EH (cell line): ENCODE measurements around the gene KCTD20.
A peak's percentile ranks its signal among the peaks of the same experiment; 100 is the strongest.

ENCODE experiments used
- DNase-seq: peaks from one replicate; pipeline ENCODE4 v3.0.0-alpha.2; 2015; ENCODE audit warnings: low read depth

The KCTD20 gene

DNA sequence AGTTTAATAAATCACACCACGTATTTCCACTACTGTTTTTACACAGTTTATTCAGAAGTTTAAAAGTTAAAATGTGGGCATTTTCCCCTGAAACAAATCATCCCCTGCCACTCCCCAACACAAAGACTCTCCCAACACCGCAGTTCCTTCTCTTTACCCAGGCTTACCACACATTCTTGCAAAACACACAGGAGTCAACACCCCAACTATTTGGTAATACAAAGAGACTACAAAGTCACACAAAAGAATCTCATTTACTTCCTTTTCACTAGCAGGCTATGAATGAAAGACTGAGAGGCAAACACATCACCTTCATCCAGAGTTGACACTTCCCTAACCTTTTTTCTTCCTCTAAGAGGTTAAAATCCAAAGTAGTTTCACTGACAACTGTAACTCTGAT lies 51.1 kb downstream of the KCTD20 start:
- peak; percentile 18 for DNase-seq

DNA sequence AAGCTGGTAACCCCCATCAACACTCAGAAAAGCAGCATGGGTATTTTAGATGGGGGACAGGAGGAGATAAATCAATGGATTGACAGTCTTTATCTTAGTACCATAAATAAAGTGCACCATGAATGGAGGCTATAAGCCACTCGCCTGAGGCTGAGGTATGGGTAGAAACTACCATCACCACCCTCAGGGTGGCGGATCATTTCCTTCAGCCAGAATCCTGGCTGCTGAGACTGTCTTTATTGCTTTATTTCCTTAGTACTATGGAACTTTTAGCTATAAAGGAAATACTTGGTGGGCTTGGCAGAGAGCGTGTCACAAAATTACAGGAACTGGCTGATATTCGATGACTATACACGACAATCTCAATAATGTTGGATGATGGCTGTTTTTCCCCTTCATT lies 52.3 kb downstream of the KCTD20 start:
- DNase-seq, result no peak

DNA sequence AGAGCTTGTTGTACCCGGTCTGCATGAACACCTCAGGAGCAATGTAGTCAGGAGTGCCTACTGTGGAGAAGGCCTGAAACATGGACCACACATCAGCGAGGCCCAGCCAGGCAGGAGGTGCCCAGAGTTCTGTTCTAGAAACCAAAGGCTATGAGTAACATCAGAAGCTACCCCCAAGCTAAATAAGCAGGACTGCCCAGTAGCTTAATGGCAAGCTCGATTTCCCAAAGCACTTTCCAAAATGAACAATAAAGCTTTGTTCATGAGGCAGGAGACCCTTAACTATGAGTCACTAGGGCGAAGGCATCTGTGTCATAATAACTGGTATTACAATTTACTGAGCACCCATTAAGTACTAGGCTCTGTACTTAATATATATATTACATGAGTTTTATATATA lies 57.1 kb downstream of the KCTD20 start:
- DNase-seq, result no peak

DNA sequence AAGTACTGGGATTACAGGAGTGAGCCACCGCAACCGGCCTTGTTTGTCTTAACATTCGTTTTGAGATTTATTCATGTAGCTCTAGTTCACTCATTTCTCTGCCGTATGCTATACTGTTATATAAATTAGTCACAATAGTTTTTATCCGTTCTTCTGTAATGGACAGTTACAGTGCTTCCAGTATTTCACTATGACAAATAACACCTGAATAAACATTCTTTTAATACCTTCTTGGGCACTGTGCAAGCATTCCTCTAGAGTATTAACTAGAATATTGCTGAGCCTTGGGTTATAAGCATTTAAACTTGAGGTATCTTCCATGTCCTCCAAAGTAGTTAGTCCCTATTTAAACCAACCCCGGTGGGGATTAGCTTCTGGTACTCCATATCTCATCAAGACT lies 58.9 kb downstream of the KCTD20 start:
- no peak for DNase-seq

DNA sequence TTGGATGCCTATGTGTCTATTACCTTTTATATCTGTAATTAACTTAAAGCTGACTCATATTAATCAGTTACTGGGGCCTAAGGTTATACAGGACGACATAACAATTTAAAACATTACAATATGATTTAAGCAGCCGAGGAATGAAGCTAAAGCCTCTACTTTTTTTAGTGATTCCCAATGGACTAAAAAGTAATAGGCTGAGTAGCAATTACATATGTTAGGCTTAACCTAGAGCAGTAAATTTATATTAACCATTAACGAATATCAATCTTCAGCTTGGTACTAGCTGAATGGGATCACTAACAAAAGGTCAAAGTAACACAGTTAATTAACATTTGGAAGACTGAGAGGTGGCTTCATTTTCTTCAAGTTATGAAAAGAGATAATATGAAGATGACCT lies 61.4 kb downstream of the KCTD20 start:
- no peak for DNase-seq

DNA sequence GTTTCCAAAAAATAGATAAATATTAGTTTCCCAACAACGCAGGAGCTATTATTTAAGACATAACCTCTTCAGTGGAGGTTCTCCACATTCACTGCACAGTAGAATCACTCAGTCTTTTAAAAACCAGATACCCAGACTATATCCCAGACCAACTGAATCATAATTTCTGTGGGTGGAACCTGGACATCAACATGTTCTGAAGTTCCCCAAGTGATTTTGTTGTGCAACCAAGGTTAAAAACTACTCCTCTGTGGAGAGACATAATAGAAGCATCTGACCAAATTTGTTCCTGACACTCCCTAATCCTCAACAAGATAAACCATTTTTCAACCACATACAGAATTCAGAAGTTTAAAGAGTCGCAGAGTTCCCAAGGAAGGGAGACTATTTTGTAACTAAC lies 62.2 kb downstream of the KCTD20 start:
- no peak for DNase-seq

DNA sequence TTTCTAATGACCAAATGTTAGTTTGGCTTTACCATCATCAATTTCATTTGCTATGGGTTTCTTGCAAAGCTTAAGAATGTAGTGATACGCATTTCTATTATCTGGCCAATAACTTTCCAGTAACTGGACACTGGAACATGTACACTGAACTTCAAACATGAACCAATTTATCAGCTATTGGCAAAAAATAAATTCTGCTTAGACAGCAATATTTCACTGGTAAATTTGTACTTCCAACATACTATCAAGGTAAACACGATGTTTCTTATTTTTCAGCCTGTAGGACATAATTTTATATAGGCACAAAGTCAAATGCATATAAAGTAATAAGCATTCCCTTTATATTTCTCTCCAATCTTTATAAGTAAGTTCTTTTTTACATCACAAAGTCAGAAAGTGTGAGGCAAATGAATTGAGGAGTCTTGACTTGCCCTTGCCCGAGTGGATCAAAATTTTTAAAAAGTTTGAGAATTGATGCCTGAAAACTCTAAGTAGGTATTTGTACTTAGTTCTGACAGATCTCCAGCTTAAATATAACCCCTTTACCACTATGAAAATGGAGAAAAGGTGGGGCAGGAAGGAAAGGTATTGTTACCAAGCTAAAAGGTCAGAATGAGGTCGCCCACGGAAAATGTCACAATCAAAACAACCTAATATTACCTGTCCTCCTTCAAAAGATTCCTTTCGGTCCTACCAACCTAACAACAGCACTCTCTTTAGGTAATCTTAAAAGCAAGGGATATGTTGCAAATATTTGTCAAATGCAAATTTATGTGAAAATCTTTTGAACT lies 63.1 kb downstream of the KCTD20 start:
- no peak for DNase-seq

DNA sequence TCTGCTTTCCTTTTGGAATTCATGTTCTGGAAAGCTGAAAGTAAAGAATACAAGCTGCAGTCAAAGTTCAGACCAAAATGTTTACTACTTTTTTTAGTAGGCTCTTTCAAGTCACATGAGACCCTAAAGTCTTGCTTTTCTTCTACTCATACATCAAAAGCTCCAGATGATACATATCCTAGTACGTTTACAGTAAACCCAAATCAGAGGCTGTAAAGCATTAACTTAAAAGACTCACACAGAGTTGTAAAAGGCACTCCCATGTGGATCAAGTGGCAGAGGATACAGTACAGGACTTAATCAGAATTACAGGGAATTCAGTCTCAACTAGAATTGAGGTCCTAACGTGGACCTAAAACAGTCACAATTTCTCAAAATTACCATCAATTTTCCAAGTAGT lies 63.8 kb downstream of the KCTD20 start:
- DNase-seq, result no peak

DNA sequence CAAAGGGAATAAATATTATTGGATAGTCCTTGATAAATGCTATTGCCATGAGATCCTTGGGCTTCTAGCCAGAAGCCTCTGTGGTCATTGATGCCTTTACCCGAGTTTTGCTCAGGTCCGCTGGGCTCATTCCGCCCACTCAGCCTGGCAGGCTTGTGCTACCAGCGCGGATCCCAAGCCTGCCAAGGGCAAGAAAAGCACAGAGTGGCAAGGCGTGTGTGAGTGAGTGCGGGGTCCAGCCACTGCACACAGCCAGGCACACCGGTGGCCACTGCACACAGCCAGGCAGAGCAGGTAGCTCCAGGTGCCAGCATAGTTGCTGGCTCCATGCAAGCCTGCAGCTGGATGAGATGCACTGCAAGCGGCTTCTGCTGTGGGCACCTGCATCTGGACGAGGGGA lies 65.7 kb downstream of the KCTD20 start:
- no peak for DNase-seq

DNA sequence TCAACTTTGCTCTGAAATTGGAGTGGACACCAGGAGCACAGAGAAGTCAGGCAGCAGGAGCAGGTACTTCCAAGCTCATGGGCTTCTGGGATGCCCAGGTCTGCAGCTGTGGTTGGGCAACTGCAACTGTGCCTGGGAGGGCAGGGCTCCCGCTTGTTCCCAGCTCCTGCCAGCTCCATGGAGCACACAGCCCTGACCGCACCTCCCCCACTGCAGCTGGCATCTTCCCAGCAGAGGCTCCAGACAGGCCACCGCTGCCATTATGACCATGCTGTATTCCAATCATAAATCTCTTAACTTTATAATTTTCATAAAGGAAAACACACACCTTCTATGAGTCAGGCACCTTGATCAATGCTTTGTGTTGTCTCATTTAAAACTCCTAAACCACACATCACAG lies 67.6 kb downstream of the KCTD20 start:
- no peak for DNase-seq

DNA sequence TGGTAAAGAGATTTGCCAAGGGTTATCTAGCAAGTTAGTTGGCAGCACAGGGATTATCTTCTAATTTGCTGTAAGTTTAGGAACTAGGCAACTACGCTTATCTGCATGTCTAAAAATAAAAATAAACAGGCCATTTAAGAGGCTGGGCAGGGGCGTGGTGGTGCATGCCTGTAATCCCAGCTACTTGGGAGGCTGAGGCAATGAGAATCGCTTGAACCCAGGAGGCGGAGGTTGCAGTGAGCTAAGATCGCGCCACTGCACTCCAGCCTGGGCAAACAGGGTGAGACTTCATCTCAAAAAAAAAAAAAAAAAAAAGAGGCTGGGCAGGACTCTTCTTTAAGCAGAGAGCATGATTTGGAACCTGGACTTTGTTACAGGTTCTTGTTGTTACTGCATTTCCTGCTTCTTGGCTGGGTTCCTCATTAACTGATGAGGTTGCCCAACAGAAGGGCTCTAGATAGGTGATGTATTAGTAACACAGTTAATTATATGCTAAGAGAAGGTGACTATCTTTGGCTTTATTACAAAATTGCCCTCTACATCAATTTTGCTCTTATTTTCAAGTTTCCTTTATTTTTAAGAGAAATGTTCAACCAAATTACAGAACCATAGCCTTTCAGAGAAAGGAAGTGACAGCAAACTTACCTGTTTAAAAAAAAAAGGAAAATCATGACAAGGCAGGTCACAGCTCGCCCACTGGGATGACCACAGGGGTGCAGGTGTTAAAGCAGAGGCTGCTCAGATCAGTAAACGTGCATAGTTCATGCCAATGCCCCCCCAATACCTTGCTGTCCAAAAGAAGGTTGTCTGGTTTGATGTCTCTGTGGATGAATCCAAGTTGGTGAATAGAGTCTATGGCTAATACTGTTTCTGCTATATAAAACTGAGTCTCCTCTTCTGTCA lies 72.0 kb downstream of the KCTD20 start:
- DNase-seq, result no peak

DNA sequence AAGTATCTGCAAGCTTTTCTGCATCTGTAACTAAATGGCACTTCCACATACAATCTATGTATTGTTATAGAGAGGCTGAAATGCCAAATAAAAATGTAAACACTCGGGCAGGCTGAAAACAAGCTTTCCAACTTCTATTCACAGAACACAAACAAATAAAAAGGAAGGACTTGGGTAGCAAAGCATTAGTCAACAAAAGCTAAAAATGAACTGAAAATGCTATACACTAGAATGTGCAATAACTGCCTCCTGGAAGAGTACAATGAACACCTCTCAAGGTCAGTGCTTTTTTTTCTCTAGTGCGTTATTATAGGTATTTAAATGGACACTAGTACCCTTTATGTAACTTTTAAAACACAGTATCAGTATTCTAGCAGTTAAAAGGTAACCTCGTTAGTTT lies 73.0 kb downstream of the KCTD20 start:
- DNase-seq, result no peak

DNA sequence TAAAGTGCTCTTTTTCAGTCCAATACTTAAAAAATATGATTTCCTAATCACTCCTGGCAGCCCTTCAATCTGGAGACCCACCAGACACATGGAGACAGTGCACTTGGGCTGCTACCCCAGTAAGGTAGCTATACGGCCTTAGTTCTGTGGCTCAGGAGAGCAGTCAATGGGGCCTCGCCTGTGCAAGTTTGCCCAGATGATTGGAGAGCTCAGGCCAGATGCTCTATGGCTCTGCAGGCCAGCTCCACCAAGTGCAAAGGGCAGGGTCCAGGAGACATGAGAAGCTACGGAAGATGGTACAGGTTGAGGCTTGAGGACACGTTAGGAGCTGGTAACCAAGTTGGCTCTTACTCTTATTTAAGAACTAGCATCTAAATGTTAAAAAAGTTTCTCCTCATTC lies 73.8 kb downstream of the KCTD20 start:
- no peak for DNase-seq

DNA sequence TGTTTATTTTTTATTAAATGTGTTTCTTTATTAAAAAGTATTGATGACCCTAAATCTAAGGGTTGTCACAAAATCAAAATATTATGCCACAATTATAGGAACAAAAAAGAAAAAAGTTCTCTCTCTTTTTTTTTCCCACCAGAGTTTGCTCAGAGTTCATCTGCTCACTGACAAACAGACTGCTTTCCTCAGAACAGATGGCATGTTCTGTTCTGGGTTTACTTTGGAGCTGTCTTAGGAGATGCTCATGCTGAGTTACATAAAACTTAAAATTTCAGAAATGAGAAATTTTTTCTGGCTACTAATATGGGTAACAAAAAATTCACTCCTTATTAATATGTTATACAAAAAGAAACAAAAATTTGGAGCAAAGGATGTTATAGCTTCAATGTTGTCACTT lies 74.2 kb downstream of the KCTD20 start:
- no peak for DNase-seq

DNA sequence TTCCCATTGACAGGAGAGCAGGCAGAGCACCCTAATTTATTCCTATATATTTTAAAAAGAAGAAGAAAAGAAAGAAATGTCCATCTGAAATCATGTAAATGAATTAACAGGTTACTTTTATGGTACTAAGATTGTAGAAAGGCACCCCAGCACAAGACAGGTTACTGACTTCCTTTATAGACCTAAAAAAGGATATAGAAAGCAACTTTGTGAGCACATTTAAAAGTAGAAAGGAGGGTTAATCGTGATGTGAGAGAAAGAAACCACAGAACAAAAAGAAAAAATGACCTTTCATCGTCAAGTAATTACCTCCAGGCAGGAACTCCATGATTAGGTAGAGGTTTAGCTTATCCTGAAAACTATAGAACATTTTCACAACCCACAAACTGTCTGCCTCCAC lies 74.6 kb downstream of the KCTD20 start:
- DNase-seq, result no peak

DNA sequence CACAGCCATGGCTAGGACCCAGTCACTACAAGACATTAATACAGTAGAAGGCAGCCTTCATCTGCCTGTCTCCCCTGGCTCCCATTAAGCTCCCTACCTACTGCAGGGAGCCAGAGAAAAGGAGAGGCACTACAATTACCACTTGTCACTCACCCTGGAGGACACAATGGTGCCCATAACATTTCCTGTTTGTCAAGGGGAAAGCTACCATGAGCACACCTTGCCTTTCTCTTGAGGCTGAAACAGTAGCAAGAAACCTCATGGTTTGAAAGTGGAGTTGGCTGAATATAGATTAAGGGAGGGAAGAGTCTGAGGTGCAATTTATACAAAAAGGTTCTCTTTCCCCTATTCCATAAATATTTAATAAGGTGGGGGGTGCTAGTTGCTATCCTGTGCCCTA lies 76.6 kb downstream of the KCTD20 start:
- DNase-seq, result no peak

DNA sequence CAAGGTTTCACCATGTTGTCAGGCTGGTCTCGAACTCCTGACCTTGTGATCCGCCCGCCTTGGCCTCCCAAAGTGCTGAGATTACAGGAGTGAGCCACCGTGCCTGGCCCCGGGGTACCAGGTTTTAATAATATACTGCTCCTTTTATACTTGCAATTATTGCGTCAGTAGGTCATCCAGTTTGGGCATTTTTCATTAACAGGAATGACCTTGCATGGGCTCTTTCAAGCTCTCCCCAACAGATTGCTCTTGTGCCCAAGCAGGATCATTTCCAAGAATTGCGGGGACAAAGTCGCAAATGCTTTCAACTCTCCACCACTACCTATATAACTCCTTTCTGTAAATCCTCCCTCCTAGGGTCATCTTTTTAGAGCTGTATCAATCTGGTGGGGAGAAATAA lies 80.7 kb downstream of the KCTD20 start:
- no peak for DNase-seq

DNA sequence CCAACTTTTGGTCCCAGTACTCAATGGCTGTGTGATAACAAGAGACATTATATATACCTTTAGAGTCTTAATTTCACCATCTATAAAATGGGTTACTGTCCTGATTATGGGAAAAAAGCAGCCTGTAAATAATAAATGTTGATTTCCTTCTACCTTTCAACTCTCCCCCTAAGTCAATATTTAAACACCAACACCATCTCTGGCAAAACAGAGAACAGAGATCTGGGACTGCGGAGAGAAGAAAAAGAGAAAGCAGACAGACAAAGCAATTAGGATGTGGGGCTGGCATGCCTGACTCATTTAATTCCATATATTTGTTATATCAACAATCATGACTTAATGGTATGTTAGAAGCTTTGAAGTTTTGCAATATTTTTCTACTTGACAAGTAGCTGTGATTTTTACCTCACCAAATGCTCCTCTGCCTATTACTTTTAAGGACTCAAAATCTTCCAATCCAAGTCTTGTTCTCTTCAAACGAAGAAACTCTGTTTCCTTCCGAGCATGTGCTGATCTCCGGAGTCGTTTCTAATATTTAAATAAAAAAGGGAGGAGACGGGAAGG lies 81.2 kb downstream of the KCTD20 start:
- DNase-seq, result peak; percentile 39

DNA sequence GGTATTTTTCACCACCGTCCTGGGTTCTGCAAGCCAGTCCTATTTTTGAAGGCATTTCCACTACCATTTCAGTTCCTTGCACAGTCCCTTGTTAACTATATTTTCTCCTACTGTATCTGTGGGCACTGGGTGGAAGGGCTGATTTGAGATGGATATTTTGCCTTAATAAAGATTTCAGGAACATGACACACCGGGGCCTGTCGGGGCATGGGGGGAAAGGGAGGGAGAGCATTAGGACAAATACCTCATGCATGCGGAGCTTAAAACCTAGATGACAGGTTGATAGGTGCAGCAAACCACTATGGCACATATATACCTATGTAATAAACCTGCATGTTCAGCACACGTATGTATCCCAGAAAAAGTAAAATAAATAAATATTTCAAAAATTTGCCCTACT lies 82.1 kb downstream of the KCTD20 start:
- DNase-seq, result no peak

DNA sequence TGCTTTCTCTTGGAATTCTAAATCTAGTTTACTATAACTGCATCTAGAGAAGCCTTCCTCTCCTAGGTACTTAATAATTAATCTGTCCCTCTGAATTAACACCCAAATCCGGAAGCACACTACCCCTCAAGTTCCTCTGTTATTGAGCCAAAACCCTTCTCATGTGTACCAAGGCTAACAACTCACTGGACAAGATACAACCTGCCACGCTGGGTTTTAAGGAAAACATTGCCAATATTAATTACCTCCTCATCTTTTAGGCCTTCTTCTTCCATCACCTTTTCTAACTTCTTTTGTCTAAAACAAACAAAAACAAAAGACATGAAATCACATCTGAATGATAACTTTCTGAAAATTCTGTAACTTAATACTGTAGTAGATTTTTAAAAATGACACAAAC lies 82.5 kb downstream of the KCTD20 start:
- no peak for DNase-seq

DNA sequence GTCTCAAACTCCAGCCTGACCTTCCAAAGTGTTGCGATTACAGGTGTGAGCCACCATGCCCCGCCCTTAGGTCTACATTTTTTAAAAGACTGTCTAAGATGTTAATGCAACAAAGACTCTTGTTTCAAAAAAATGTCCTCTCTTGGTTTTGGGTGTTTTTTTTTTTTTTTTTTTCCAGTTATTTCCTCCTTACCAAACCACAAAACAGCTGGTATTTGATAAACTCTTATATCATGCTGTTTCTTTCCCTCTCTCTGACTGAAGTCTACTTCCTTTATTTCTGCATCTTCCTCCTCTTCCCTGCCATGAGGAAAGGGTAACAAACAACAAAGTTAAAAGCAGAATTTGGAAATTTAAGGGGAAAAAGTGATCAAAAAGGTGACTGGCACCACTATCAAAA lies 83.3 kb downstream of the KCTD20 start:
- no peak for DNase-seq

DNA sequence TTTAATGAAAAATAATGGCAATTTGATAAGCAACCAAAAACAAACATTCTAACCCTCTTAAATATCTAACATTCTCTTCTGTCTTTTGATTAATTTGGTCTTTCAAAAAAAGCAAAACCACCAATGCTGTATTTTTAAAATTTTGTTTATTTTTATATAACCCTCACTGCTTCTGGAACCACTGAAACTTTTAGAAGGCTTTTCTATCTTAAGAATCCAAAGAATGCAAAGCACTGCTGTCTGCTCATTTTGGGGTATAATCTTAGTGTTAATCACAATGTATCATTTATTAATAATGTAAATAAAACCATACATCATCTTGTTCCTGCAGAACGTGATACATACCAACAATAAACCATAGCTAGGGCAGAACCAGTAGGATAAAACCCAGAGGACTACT lies 90.5 kb downstream of the KCTD20 start:
- peak; percentile 62 for DNase-seq

DNA sequence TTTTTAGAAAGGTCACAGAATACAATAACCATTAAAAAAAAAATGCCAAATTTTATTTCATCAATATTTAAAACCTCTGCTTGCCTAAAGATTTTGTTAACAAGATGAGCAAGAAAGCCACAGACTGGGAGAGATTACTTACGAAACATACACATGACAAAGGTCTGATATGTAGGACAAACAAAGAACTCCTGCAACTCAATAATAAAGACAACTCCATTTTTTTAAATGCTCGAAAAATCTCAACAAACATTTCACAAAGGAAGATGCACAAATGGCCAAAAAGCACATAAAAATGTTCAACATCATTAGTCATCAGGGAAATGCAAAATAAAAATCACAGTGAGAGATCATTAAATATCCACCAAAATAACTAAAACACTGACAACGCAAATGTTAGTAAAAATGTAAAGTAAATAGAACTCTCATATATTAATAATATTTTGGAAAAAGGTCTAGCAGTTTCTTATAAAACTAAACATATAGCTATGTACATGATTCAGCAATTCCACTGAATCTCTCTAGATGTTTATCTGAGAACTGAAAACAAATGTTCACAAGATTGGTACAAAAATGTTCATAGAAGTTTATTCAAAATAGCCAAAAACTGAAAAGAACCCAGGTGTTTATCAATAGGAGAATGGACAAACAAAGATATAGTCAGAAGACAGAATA lies 94.2 kb downstream of the KCTD20 start:
- DNase-seq, result no peak
